Glutamatergic neuron (in vitro differentiated cells): ENCODE measurements around the gene GPR158. TPM values are rescaled to one million over a fixed set of nuclear protein-coding genes. Genes with fewer than 3 reads are reported as not detected.

Experiments
- DNase-seq: peaks from one replicate; pipeline ENCODE4 v3.0.0; 2022
- H3K27ac Mint-ChIP-seq: one replicate; pipeline ENCODE4 v1.8.0; 2020; ENCODE audit warnings: mild to moderate bottlenecking, mixed read lengths, inconsistent platforms; ENCODE audit not compliant: unreplicated experiment
- H3K27me3 Mint-ChIP-seq: one replicate; pipeline ENCODE4 v1.8.0; 2020; ENCODE audit warnings: mild to moderate bottlenecking, moderate library complexity, mixed read lengths, inconsistent platforms; ENCODE audit not compliant: unreplicated experiment
- H3K36me3 Mint-ChIP-seq: one replicate; pipeline ENCODE4 v1.8.0; 2020; ENCODE audit warnings: mild to moderate bottlenecking, mixed read lengths, inconsistent platforms; ENCODE audit not compliant: unreplicated experiment
- H3K4me1 Mint-ChIP-seq: one replicate; pipeline ENCODE4 v1.8.0; 2020; ENCODE audit warnings: mild to moderate bottlenecking, low read depth, mixed read lengths, inconsistent platforms; ENCODE audit not compliant: unreplicated experiment
- H3K4me3 Mint-ChIP-seq: one replicate; pipeline ENCODE4 v1.8.0; 2020; ENCODE audit warnings: mild to moderate bottlenecking, mixed read lengths, inconsistent platforms; ENCODE audit not compliant: unreplicated experiment
- H3K9me3 Mint-ChIP-seq: one replicate; pipeline ENCODE4 v1.8.0; 2020; ENCODE audit warnings: mild to moderate bottlenecking, moderate library complexity, mixed read lengths, inconsistent platforms; ENCODE audit not compliant: unreplicated experiment
- CTCF ChIP-seq: fragments of 200-600 bp; sonication (generic); IDR thresholded peaks from one replicate; pipeline ENCODE4 v1.5.0; 2021; ENCODE audit not compliant: partially characterized antibody, unreplicated experiment
- total RNA-seq: library from RNA; stranded (reverse); fragmentation: NEBNext Ultra II Directional; extraction: Animal tissue kit (Norgen Biotek cat#: 25700); gene quantifications from one replicate; pipeline ENCODE4 v1.2.1, GENCODE V29; 2021; ENCODE audit not compliant: unreplicated experiment

GPR158 gene
- total RNA-seq, 1 donor from 2014 or later: 2.6 TPM

- no peaks in the 10 kb centered on the region for H3K4me1 Mint-ChIP-seq
- H3K27ac Mint-ChIP-seq: no peak overlapping the region
- no peak overlapping the region for H3K4me3 Mint-ChIP-seq
- no peak for TF ChIP-seq CTCF
- no peaks in the 10 kb centered on the region for H3K36me3 Mint-ChIP-seq
- DNase-seq: no peak
- no peaks in the 10 kb centered on the region for H3K27me3 Mint-ChIP-seq
- H3K9me3 Mint-ChIP-seq: peaks cover 1% of the 10 kb centered on the region
These were observed 16.5 kb downstream of the GPR158 start for GRCh38 chr10:25191162-25191895.

- no peaks in the 10 kb centered on the region for H3K36me3 Mint-ChIP-seq
- no peaks in the 10 kb centered on the region for H3K27me3 Mint-ChIP-seq
- no peaks in the 10 kb centered on the region for H3K4me1 Mint-ChIP-seq
- no peak overlapping the region for H3K4me3 Mint-ChIP-seq
- no peak for DNase-seq
- no peaks in the 10 kb centered on the region for H3K9me3 Mint-ChIP-seq
- H3K27ac Mint-ChIP-seq: no peak overlapping the region
- no peak for TF ChIP-seq CTCF
These were observed 23.4 kb downstream of the GPR158 start for GRCh38 chr10:25198151-25198550.

DNA sequence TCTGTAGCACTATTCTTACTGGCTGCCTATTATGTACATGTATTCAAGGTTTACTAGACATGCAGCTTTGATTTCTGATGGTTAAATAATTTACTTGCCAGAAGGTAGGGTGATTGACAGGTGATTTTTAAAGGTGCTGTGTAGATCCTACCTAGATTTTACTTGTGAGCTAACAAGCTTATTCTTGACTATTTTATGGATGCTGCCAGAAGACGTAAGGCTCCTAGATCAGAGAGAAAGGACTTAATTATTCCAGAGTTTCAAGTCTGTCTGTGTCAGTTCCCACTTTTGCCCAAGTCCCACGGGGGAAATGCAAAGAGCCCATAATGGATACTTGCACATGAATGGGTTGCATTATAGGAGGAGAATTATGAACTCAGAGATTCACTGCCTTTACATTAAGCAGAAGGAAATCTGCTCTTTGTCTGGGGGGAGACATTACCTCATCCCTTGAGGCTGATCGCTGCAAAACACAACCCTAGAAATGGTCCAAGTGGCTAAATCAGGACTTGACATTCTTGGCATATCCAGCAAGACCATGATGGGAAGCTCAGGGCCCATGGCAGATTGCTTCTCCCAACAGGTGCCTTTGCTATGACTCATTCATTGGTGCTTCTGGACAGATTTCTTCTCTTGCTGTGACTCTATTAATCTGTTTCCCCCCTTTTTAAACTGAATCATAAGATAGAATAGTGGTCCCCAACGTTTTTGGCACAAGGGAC, 32.1 kb downstream of the GPR158 start:
- TF ChIP-seq CTCF: no peak

GRCh38 chr10:25209618-25210017, 34.8 kb downstream of the GPR158 start:
- Mint-ChIP-seq H3K27ac (no peak overlapping the region), H3K36me3 (no peaks in the 10 kb centered on the region), H3K27me3 (peaks cover 2% of the 10 kb centered on the region), H3K9me3 (no peaks in the 10 kb centered on the region), H3K4me1 (peaks cover 9% of the 10 kb centered on the region), H3K4me3 (no peak overlapping the region)
- no peak for DNase-seq
- no peak for TF ChIP-seq CTCF

More for the DNA sequence above, 32.1 kb downstream of the GPR158 start:
- H3K4me3 Mint-ChIP-seq: peak overlapping the region; percentile 14
- peak; percentile 67 for DNase-seq
- no peaks in the 10 kb centered on the region for H3K36me3 Mint-ChIP-seq
- H3K27me3 Mint-ChIP-seq: peaks cover 2% of the 10 kb centered on the region
- H3K4me1 Mint-ChIP-seq: peaks cover 9% of the 10 kb centered on the region
- H3K27ac Mint-ChIP-seq: peak overlapping the region; percentile 91
- H3K9me3 Mint-ChIP-seq: no peaks in the 10 kb centered on the region

- H3K4me3 Mint-ChIP-seq: no peak overlapping the region
- peaks cover 9% of the 10 kb centered on the region for H3K4me1 Mint-ChIP-seq
- DNase-seq: no peak
- H3K9me3 Mint-ChIP-seq: no peaks in the 10 kb centered on the region
- no peak overlapping the region for H3K27ac Mint-ChIP-seq
- H3K36me3 Mint-ChIP-seq: no peaks in the 10 kb centered on the region
- peaks cover 2% of the 10 kb centered on the region for H3K27me3 Mint-ChIP-seq
- peak; percentile 32 for TF ChIP-seq CTCF
These were observed 35.5 kb downstream of the GPR158 start for GRCh38 chr10:25210265-25210664.
